ENCODE data around the gene CCDC102A. TPM values are rescaled to one million over a fixed set of nuclear protein-coding genes. Genes with fewer than 3 reads are reported as not detected.
A peak's percentile ranks its signal among the peaks of the same experiment; 100 is the strongest.

The CCDC102A gene
- total and polyA plus RNA-seq, 2 of the 13 experiments (the other 11 are each of a cell fraction or from before 2014, with no cell fraction given), result 2.1 to 2.8 TPM

GRCh38 chr16:57485916-57486857 is 50.2 kb downstream of the CCDC102A start, which contains the start of gene DOK4 (continued):
- no peak for TF ChIP-seq ARID5B (CRISPR knock-in tag; IDR thresholded peaks at IDR 0.05)
- no peak for TF ChIP-seq ZSCAN25 (CRISPR knock-in tag; IDR thresholded peaks at IDR 0.05)
- 0 out of 2 replicates have a peak, but pooled peaks have one; percentile 10 for TF ChIP-seq ELF1 (CRISPR knock-in tag; IDR thresholded peaks at IDR 0.05)
- no peak for TF ChIP-seq ZNF343 (CRISPR knock-in tag; IDR thresholded peaks at IDR 0.05)
- no peak for TF ChIP-seq LCORL (IDR thresholded peaks at IDR 0.05)
- TF ChIP-seq LCORL (CRISPR knock-in tag; IDR thresholded peaks at IDR 0.05), result no peak; the same call in 1 of the 2 replicates
- 0 out of 2 replicates have a peak, but pooled peaks have one; percentile 19 for TF ChIP-seq HNF1B (CRISPR knock-in tag; IDR thresholded peaks at IDR 0.05)
- no peak for TF ChIP-seq SNAI1 (CRISPR knock-in tag; IDR thresholded peaks at IDR 0.05; ENCODE audit: borderline replicate concordance)
- peak; percentile 51 for TF ChIP-seq SAP130 (CRISPR knock-in tag; IDR thresholded peaks at IDR 0.05; ENCODE audit: low read depth)
- TF ChIP-seq BRCA1 (CRISPR knock-in tag; IDR thresholded peaks at IDR 0.05), result no peak
- TF ChIP-seq SP2 (CRISPR knock-in tag; IDR thresholded peaks at IDR 0.05), result no peak
- TF ChIP-seq EED (CRISPR knock-in tag; IDR thresholded peaks at IDR 0.05), result no peak
- no peak for TF ChIP-seq E2F1 (CRISPR knock-in tag; IDR thresholded peaks at IDR 0.05)
- TF ChIP-seq NFE2L1 (CRISPR knock-in tag; IDR thresholded peaks at IDR 0.05; ENCODE audit: borderline replicate concordance), result no peak
- no peak for TF ChIP-seq U2AF2 (IDR thresholded peaks at IDR 0.05; ENCODE audit: low read depth, low read length)
- TF ChIP-seq ZBTB39 (CRISPR knock-in tag; IDR thresholded peaks at IDR 0.05), result no peak
- TF ChIP-seq ZMAT5 (CRISPR knock-in tag; IDR thresholded peaks at IDR 0.05; ENCODE audit: borderline replicate concordance, low read depth), result no peak

Data from HepG2 (cell line).